Measurements from ENCODE around the gene KLRC2. TPM values are rescaled to one million over a fixed set of nuclear protein-coding genes. Genes with fewer than 3 reads are reported as not detected.

The KLRC2 gene
- total RNA-seq, 1 experiment from 2014 or later = 7.5 TPM

DNA sequence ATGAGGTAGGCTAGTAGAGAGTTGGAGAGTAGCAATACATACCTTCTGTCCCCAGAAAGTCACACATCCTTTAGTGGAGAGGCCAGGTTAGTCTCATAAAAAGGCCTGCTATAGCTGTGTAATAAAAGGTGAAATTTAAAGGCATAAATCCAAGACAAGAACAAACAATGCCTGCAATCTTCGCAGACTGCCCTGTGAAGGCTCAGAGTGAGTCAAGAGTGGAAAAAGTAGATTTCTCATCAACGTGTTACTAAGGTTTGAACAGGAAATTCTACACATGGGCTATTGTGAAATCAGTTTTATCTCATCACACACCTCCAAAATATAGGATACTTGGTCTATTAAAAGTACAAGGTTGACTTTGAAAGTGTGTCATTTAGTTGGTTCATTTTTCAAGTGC, 17.3 kb upstream of the KLRC2 start, which contains the start of gene KLRC1 (continued):
- TF ChIP-seq, protein P1, sequence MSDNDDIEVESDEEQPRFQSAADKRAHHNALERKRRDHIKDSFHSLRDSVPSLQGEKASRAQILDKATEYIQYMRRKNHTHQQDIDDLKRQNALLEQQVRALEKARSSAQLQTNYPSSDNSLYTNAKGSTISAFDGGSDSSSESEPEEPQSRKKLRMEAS (IDR thresholded peaks at IDR 0.05) = no peak
- TF ChIP-seq TCF7L2 (IDR thresholded peaks at IDR 0.05; ENCODE audit: borderline replicate concordance, extremely low read depth, insufficient read depth, insufficient read length) = no peak
- no peak for TF ChIP-seq ELF1 (IDR thresholded peaks at IDR 0.05; ENCODE audit: borderline replicate concordance, low read depth)
- TF ChIP-seq EZH2phosphoT487 (IDR thresholded peaks at IDR 0.05; ENCODE audit: borderline replicate concordance) = no peak
- TF ChIP-seq ZNF274 (IDR thresholded peaks at IDR 0.05; ENCODE audit: low read depth, low read length) = no peak

DNA sequence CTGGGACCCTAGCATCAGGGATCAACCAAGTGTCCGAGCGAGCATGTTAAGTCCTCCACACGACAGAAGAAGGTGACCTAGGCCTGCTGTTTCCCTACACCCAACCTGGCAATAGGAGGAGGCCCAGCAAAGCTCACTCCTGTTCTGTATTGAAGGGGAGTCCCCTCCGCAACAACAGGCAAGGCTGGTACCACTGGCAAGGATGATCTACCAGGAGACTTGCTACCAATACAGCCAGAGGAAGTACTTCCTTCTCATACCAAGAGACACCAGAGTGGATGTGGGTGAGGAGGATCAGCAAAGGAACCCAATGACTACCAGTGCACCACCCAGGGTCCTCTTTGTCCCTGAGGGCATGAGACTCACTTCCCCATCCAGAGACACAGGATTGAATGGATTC, 12.4 kb upstream of the KLRC2 start:
- ChIA-PET RAD21 (ENCODE audit: low non-redundant PET in 1 of 2, low total read pairs in 2 of 2, uncharacterized antibody in 2 of 2, unreplicated experiment in 2 of 2) (no interaction called here), CTCF (no interaction called here), POLR2A (no interaction called here)
- Histone ChIP-seq H3K27me3 (ENCODE audit: insufficient read depth, low read length) (no peaks in the 10 kb centered on the region), H3K36me3 (ENCODE audit: control insufficient read depth in 1 of 2, insufficient read depth in 2 of 2, low read length in 2 of 2) (no peaks in the 10 kb centered on the region), H2AFZ (ENCODE audit: low read depth, low read length, poor library complexity, severe bottlenecking) (no peak overlapping the region), H4K20me1 (ENCODE audit: insufficient read depth) (no peaks in the 10 kb centered on the region), H3K79me2 (ENCODE audit: insufficient read depth, low read length) (no peaks in the 10 kb centered on the region), H3K9me3 (ENCODE audit: control insufficient read depth in 1 of 2, insufficient read depth in 1 of 2, low read depth in 1 of 2, low read length in 2 of 2) (no peaks in the 10 kb centered on the region), H3K9me2 (ENCODE audit: insufficient read depth) (no peaks in the 10 kb centered on the region), H3K9ac (ENCODE audit: low read length) (no peak overlapping the region), H3K4me2 (ENCODE audit: low read length) (no peak overlapping the region), H3K4me1 (ENCODE audit: control insufficient read depth in 1 of 2, insufficient read depth in 2 of 2, low read length in 2 of 2) (no peaks in the 10 kb centered on the region), H3K27ac (ENCODE audit: low read depth, low read length) (no peak overlapping the region), H3K4me3 (replicated peaks in 1 of 2; ENCODE audit: low read depth in 1 of 2, low read length in 2 of 2) (no peak overlapping the region)
- no peak for ATAC-seq
- BruUV-seq (replicated peaks) = no TSS peak
- DNase-seq (ENCODE audit: low read depth, low spot score) = no peak
- intact Hi-C loops (cut with micrococcal nuclease) = no loop called here
- TF ChIP-seq EZH2phosphoT487 (IDR thresholded peaks at IDR 0.05; ENCODE audit: borderline replicate concordance) (no peak), CEBPB (IDR thresholded peaks at IDR 0.05; ENCODE audit: low read depth) (no peak), EGR1 (IDR thresholded peaks at IDR 0.05; ENCODE audit: low read depth) (no peak), ZFX (IDR thresholded peaks at IDR 0.05) (no peak), EZH2 (IDR thresholded peaks at IDR 0.05) (no peak), YY1 (IDR thresholded peaks at IDR 0.05; ENCODE audit: extremely low read depth, insufficient replicate concordance, low read depth, low read length) (no peak), SIN3A (IDR thresholded peaks at IDR 0.05; ENCODE audit: low read depth) (no peak), SRF (IDR thresholded peaks at IDR 0.05; ENCODE audit: low read depth) (no peak), POLR2AphosphoS5 (IDR thresholded peaks at IDR 0.05; ENCODE audit: low read depth, low read length) (no peak), ZNF274 (IDR thresholded peaks at IDR 0.05; ENCODE audit: low read depth, low read length) (no peak), JUND (IDR thresholded peaks at IDR 0.05) (no peak)
- TF ChIP-seq, protein P2, sequence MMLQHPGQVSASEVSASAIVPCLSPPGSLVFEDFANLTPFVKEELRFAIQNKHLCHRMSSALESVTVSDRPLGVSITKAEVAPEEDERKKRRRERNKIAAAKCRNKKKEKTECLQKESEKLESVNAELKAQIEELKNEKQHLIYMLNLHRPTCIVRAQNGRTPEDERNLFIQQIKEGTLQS (IDR thresholded peaks at IDR 0.05) = no peak
- TF ChIP-seq, protein P3, sequence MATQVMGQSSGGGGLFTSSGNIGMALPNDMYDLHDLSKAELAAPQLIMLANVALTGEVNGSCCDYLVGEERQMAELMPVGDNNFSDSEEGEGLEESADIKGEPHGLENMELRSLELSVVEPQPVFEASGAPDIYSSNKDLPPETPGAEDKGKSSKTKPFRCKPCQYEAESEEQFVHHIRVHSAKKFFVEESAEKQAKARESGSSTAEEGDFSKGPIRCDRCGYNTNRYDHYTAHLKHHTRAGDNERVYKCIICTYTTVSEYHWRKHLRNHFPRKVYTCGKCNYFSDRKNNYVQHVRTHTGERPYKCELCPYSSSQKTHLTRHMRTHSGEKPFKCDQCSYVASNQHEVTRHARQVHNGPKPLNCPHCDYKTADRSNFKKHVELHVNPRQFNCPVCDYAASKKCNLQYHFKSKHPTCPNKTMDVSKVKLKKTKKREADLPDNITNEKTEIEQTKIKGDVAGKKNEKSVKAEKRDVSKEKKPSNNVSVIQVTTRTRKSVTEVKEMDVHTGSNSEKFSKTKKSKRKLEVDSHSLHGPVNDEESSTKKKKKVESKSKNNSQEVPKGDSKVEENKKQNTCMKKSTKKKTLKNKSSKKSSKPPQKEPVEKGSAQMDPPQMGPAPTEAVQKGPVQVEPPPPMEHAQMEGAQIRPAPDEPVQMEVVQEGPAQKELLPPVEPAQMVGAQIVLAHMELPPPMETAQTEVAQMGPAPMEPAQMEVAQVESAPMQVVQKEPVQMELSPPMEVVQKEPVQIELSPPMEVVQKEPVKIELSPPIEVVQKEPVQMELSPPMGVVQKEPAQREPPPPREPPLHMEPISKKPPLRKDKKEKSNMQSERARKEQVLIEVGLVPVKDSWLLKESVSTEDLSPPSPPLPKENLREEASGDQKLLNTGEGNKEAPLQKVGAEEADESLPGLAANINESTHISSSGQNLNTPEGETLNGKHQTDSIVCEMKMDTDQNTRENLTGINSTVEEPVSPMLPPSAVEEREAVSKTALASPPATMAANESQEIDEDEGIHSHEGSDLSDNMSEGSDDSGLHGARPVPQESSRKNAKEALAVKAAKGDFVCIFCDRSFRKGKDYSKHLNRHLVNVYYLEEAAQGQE (IDR thresholded peaks at IDR 0.05; ENCODE audit: low read depth) = no peak
- TF ChIP-seq, protein P4, sequence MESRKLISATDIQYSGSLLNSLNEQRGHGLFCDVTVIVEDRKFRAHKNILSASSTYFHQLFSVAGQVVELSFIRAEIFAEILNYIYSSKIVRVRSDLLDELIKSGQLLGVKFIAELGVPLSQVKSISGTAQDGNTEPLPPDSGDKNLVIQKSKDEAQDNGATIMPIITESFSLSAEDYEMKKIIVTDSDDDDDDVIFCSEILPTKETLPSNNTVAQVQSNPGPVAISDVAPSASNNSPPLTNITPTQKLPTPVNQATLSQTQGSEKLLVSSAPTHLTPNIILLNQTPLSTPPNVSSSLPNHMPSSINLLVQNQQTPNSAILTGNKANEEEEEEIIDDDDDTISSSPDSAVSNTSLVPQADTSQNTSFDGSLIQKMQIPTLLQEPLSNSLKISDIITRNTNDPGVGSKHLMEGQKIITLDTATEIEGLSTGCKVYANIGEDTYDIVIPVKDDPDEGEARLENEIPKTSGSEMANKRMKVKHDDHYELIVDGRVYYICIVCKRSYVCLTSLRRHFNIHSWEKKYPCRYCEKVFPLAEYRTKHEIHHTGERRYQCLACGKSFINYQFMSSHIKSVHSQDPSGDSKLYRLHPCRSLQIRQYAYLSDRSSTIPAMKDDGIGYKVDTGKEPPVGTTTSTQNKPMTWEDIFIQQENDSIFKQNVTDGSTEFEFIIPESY (IDR thresholded peaks at IDR 0.05; ENCODE audit: extremely low read depth, insufficient replicate concordance, low read length) = no peak
- TF ChIP-seq, protein P1 (IDR thresholded peaks at IDR 0.05) = no peak
- TF ChIP-seq, protein P5, sequence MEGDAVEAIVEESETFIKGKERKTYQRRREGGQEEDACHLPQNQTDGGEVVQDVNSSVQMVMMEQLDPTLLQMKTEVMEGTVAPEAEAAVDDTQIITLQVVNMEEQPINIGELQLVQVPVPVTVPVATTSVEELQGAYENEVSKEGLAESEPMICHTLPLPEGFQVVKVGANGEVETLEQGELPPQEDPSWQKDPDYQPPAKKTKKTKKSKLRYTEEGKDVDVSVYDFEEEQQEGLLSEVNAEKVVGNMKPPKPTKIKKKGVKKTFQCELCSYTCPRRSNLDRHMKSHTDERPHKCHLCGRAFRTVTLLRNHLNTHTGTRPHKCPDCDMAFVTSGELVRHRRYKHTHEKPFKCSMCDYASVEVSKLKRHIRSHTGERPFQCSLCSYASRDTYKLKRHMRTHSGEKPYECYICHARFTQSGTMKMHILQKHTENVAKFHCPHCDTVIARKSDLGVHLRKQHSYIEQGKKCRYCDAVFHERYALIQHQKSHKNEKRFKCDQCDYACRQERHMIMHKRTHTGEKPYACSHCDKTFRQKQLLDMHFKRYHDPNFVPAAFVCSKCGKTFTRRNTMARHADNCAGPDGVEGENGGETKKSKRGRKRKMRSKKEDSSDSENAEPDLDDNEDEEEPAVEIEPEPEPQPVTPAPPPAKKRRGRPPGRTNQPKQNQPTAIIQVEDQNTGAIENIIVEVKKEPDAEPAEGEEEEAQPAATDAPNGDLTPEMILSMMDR (IDR thresholded peaks at IDR 0.05 in 2 of 3, conservative IDR thresholded peaks at IDR 0.05 in 1 of 3; ENCODE audit: borderline replicate concordance in 1 of 3, insufficient read depth in 1 of 3, low read depth in 2 of 3, low read length in 2 of 3) = no peak
